PC-9 (cell line): ENCODE measurements around the gene ADGB.
"Not testable (repeated sequence)": the region's sequence is repeated elsewhere in the genome, so short reads cannot be mapped to it uniquely, and the experiment has no call there.

ENCODE experiments used
- CTCF ChIP-seq: fragments of 200-600 bp; sonication (generic); conservative IDR thresholded peaks from 2 replicates; pipeline ENCODE4 v1.6.1; 2017; ENCODE audit warnings: mixed run types, antibody characterized with exemption, mild to moderate bottlenecking, moderate library complexity
- EZH2 ChIP-seq: fragments of 200-600 bp; sonication (generic); IDR thresholded peaks from 2 replicates; pipeline ENCODE4 v1.8.0; 2017; ENCODE audit warnings: antibody characterized with exemption, low read depth

- TF ChIP-seq CTCF, EZH2: not testable (repeated sequence)
These were observed 214.1 kb downstream of the ADGB start for GRCh38 chr6:146812811-146813321.
